ENCODE data around the gene ATRN.
A peak's percentile ranks its signal among the peaks of the same experiment; 100 is the strongest.

The ATRN gene

DNA sequence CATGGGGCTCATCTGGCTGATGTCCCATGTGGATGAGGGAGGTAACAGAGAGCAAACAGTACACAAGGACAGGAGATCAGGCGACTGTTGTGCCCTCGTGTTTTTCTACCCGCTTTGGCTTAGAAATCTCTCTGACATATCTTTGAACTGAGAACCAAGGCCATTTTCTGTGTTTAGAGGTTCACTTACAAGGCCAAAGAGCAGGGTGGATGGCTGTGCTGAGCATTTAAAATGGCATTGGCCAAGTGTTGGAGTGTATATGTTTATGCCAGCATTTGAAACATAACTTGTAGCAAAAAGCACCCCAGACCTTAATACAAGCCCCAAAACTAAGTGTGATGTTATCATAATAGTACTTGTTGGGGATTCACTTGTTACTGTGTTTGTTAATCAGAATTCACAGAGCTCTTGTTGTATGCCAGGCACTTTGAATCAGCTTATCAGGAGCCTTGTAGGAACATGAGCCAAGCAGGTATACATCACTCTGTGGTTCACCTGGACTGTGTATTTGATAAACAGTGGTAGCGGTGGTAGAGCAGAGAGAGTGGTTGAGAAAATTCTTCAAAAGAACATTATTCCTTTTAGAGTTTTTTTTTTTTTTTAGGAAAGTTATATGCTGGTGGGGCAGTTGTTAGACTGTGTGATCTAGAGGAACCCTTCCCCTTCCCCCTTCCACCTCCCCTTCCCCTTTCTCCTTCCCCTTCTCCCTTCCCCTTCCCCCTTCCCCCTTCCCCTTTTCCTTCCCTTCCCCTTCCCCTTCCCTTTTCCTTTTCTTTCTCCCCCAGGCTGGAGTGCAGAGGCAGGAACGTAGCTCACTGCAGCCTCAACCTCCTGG, 71.3 kb downstream of the ATRN start:
- TF ChIP-seq, protein P1, sequence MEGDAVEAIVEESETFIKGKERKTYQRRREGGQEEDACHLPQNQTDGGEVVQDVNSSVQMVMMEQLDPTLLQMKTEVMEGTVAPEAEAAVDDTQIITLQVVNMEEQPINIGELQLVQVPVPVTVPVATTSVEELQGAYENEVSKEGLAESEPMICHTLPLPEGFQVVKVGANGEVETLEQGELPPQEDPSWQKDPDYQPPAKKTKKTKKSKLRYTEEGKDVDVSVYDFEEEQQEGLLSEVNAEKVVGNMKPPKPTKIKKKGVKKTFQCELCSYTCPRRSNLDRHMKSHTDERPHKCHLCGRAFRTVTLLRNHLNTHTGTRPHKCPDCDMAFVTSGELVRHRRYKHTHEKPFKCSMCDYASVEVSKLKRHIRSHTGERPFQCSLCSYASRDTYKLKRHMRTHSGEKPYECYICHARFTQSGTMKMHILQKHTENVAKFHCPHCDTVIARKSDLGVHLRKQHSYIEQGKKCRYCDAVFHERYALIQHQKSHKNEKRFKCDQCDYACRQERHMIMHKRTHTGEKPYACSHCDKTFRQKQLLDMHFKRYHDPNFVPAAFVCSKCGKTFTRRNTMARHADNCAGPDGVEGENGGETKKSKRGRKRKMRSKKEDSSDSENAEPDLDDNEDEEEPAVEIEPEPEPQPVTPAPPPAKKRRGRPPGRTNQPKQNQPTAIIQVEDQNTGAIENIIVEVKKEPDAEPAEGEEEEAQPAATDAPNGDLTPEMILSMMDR (IDR thresholded peaks at IDR 0.05; ENCODE audit: insufficient read depth, low read length, missing control alignments), result no peak
- ChIA-PET POLR2A (no interaction called here), CTCF (interaction anchor here (0.6 kb wide), 1 partner anchor 13 kb away, joined by 3 read pairs; no protein-coding TSS in a partner anchor)
- no peak for DNase-seq (ENCODE audit: low read depth, low spot score)
- no peak overlapping the region for H3K4me3 ChIP-seq (ENCODE audit: low read depth, low read length)

DNA sequence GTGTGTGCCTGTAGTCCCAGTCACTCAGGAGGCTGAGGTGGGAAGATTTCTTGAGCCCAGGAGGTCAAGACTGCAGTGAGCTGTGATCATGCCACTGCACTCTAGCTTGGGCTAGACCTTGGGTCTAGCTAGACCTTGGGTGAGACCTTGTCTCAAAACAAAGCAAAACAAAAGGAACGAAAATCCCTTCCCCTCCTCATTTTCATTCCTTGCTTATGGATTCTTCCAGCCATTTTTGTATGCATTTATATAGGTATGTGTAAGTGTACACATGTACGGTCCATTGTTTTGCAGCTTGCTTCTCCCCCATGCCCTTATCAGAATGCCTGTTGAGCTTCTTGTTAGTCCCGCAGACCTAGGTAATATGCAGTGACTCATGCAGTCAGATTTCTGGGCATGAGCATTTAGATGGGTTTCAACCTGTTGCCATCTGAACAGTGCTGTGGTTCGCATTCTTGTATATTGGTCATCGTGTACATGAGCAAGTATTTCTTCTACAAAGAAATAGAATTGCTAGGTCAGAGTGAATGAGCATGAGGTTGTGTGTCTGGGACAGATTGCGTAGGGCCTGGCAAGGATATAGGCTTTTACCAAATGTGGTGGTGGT, 73.2 kb downstream of the ATRN start:
- DNase-seq (ENCODE audit: low read depth, low spot score), result peak; percentile 16
- TF ChIP-seq, protein P1 (IDR thresholded peaks at IDR 0.05; ENCODE audit: insufficient read depth, low read length, missing control alignments), result no peak
- no peak overlapping the region for H3K4me3 ChIP-seq (ENCODE audit: low read depth, low read length)
- ChIA-PET POLR2A (no interaction called here), CTCF (interaction anchor here (1.7 kb wide), 1 partner anchor 19 kb away, joined by 10 read pairs; no protein-coding TSS in a partner anchor)

DNA sequence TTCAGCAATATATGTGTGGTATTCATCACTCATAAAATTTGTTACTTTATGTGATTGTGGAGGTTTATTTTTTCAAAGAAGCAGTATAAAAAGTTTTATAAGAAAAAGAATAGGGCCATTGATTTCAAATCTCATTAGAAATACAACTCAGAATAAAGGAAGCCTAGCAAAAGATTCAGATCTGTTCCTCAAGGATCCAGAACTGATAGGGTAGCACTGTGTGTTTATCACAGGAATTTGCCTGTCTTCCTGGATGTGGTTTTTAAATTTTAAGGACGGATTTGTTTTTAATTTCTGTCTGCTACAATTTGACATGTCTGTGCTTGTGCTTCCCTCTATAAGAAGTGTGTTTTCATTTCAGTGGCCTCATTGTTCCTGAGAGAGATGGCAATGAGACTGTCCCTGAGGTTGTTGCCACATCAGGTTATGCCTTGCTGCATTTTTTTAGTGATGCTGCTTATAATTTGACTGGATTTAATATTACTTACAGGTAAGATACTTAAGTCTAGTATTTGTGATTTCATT, 74.6 kb downstream of the ATRN start:
- CTCF ChIA-PET, result interaction anchor here (1.7 to 2.9 kb wide), 2 partner anchors 17 to 18 kb away, joined by 10 to 14 read pairs; no protein-coding TSS in a partner anchor

DNA sequence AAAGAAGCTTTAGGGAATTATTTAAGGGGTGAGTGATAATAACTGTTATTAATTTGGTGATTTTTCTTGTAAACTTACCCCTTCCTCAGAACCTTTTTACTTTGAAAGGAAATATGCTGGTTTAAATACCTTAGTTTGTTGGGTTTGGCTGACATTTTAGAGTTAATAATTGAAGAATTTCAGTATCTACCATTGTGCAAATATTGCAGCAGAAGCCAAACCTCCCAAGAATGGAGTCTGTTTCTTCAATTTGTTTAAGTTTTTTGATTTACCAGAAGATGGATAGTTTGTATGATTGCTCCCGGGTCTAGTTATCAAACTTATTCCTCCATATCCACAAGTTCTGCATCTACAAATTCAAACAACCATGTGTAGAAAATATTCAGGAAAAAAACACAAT, 77.1 kb downstream of the ATRN start:
- POLR2A ChIA-PET, result no interaction called here
- TF ChIP-seq, protein P1 (IDR thresholded peaks at IDR 0.05; ENCODE audit: insufficient read depth, low read length, missing control alignments), result no peak
- H3K4me3 ChIP-seq (ENCODE audit: low read depth, low read length), result no peak overlapping the region
- no peak for DNase-seq (ENCODE audit: low read depth, low spot score)
- CTCF ChIA-PET, result interaction anchor here (1.3 to 2.9 kb wide), 3 partner anchors 12 to 19 kb away, joined by 3 to 14 read pairs (median 7); no protein-coding TSS in a partner anchor

More for the DNA sequence above, 74.6 kb downstream of the ATRN start:
- TF ChIP-seq, protein P1 (IDR thresholded peaks at IDR 0.05; ENCODE audit: insufficient read depth, low read length, missing control alignments), result no peak
- POLR2A ChIA-PET, result no interaction called here
- no peak overlapping the region for H3K4me3 ChIP-seq (ENCODE audit: low read depth, low read length)
- DNase-seq (ENCODE audit: low read depth, low spot score), result no peak

DNA sequence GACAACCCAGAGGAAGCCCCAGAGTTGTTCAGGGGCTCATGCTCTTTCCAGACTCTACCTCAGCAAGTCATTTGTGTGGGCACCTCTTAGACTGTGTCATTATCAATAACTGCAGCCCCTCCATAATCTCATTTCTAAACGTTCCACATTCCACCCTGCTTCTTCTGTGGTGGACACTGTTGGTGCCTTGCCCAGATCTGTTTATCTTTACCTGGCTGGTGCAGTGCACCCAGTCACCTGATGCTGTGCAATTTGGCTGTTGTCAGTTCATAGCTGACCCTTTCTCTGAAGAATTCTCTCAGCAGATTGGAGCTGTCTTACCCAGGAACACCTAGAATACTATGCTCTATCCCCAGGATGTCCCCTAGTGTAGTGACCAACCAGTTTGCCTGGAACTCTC, 80.0 kb downstream of the ATRN start:
- TF ChIP-seq, protein P1 (IDR thresholded peaks at IDR 0.05; ENCODE audit: insufficient read depth, low read length, missing control alignments), result no peak
- ChIA-PET CTCF (interaction anchor here (7.3 kb wide), 1 partner anchor 12 kb away, joined by 62 read pairs; no protein-coding TSS in a partner anchor), POLR2A (no interaction called here)
- DNase-seq (ENCODE audit: low read depth, low spot score), result no peak
- H3K4me3 ChIP-seq (ENCODE audit: low read depth, low read length), result no peak overlapping the region
